ENCODE data around the gene RIT2. TPM values are rescaled to one million over a fixed set of nuclear protein-coding genes. Genes with fewer than 3 reads are reported as not detected.

Gene RIT2
- polyA plus RNA-seq, 1 donor from 2014 or later, result 1.1 TPM

- Histone ChIP-seq H4K20me1 (ENCODE audit: insufficient read depth) (no peaks in the 10 kb centered on the region), H3K9ac (ENCODE audit: low read length) (no peak overlapping the region), H3K36me3 (ENCODE audit: insufficient read depth, low read length) (no peaks in the 10 kb centered on the region), H3K4me3 (ENCODE audit: low read length) (no peak overlapping the region), H3K27ac (ENCODE audit: low read length) (no peak overlapping the region), H3K79me2 (replicated peaks; ENCODE audit: insufficient read depth, low read length) (no peaks in the 10 kb centered on the region), H3K9me3 (ENCODE audit: low read length) (no peaks in the 10 kb centered on the region), H3K27me3 (ENCODE audit: insufficient read depth, low read depth, low read length) (no peaks in the 10 kb centered on the region), H3K9me2 (ENCODE audit: insufficient read depth, low read length) (no peaks in the 10 kb centered on the region), H3K4me2 (ENCODE audit: low read length) (no peak overlapping the region), H3F3A (ENCODE audit: insufficient read depth, low read length, poor library complexity, severe bottlenecking) (no peaks in the 10 kb centered on the region), H2AFZ (ENCODE audit: low read depth, low read length) (no peak overlapping the region)
- TF ChIP-seq SMC3 (conservative IDR thresholded peaks at IDR 0.05; ENCODE audit: poor library complexity) (no peak), MXI1 (conservative IDR thresholded peaks at IDR 0.05; ENCODE audit: poor library complexity, severe bottlenecking) (no peak), TAF1 (IDR thresholded peaks at IDR 0.05; ENCODE audit: low read depth) (no peak)
Measured at GRCh38 chr18:43046322-43046721, 69.2 kb downstream of the RIT2 start.

GRCh38 chr18:43043626-43044025, 71.9 kb downstream of the RIT2 start:
- H3K9ac ChIP-seq (ENCODE audit: low read length), result no peak overlapping the region
- H4K20me1 ChIP-seq (ENCODE audit: insufficient read depth), result no peaks in the 10 kb centered on the region
- H3K4me3 ChIP-seq (ENCODE audit: low read length), result no peak overlapping the region
- no peaks in the 10 kb centered on the region for H3F3A ChIP-seq (ENCODE audit: insufficient read depth, low read length, poor library complexity, severe bottlenecking)
- H3K9me2 ChIP-seq (ENCODE audit: insufficient read depth, low read length), result no peaks in the 10 kb centered on the region
- H3K36me3 ChIP-seq (ENCODE audit: insufficient read depth, low read length), result no peaks in the 10 kb centered on the region
- TF ChIP-seq POLR2AphosphoS5 (IDR thresholded peaks at IDR 0.05), result no peak
- no peak for TF ChIP-seq TAF1 (IDR thresholded peaks at IDR 0.05; ENCODE audit: low read depth)
- TF ChIP-seq EP300 (conservative IDR thresholded peaks at IDR 0.05; ENCODE audit: poor library complexity, severe bottlenecking), result no peak
- no peak for TF ChIP-seq SMC3 (conservative IDR thresholded peaks at IDR 0.05; ENCODE audit: poor library complexity)
- TF ChIP-seq CTCF (IDR thresholded peaks at IDR 0.05; ENCODE audit: poor library complexity, severe bottlenecking), result no peak
- no peak for TF ChIP-seq EZH2 (IDR thresholded peaks at IDR 0.05; ENCODE audit: borderline replicate concordance, insufficient read depth, low read length, poor library complexity, severe bottlenecking)
- H2AFZ ChIP-seq (ENCODE audit: low read depth, low read length), result no peak overlapping the region
- no peak overlapping the region for H3K27ac ChIP-seq (ENCODE audit: low read length)
- no peaks in the 10 kb centered on the region for H3K27me3 ChIP-seq (ENCODE audit: insufficient read depth, low read depth, low read length)
- H3K4me2 ChIP-seq (ENCODE audit: low read length), result no peak overlapping the region
- H3K9me3 ChIP-seq (ENCODE audit: low read length), result no peaks in the 10 kb centered on the region
- no peaks in the 10 kb centered on the region for H3K79me2 ChIP-seq (replicated peaks; ENCODE audit: insufficient read depth, low read length)

GRCh38 chr18:43040281-43040680, 75.2 kb downstream of the RIT2 start:
- Histone ChIP-seq H3K9me3 (ENCODE audit: low read length) (no peaks in the 10 kb centered on the region), H3K4me2 (ENCODE audit: low read length) (no peak overlapping the region)
- TF ChIP-seq, protein P1, sequence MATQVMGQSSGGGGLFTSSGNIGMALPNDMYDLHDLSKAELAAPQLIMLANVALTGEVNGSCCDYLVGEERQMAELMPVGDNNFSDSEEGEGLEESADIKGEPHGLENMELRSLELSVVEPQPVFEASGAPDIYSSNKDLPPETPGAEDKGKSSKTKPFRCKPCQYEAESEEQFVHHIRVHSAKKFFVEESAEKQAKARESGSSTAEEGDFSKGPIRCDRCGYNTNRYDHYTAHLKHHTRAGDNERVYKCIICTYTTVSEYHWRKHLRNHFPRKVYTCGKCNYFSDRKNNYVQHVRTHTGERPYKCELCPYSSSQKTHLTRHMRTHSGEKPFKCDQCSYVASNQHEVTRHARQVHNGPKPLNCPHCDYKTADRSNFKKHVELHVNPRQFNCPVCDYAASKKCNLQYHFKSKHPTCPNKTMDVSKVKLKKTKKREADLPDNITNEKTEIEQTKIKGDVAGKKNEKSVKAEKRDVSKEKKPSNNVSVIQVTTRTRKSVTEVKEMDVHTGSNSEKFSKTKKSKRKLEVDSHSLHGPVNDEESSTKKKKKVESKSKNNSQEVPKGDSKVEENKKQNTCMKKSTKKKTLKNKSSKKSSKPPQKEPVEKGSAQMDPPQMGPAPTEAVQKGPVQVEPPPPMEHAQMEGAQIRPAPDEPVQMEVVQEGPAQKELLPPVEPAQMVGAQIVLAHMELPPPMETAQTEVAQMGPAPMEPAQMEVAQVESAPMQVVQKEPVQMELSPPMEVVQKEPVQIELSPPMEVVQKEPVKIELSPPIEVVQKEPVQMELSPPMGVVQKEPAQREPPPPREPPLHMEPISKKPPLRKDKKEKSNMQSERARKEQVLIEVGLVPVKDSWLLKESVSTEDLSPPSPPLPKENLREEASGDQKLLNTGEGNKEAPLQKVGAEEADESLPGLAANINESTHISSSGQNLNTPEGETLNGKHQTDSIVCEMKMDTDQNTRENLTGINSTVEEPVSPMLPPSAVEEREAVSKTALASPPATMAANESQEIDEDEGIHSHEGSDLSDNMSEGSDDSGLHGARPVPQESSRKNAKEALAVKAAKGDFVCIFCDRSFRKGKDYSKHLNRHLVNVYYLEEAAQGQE (IDR thresholded peaks at IDR 0.05; ENCODE audit: borderline replicate concordance), result no peak
- TF ChIP-seq EZH2 (IDR thresholded peaks at IDR 0.05; ENCODE audit: borderline replicate concordance, insufficient read depth, low read length, poor library complexity, severe bottlenecking) (no peak), RAD21 (conservative IDR thresholded peaks at IDR 0.05) (no peak), CTCF (IDR thresholded peaks at IDR 0.05; ENCODE audit: poor library complexity, severe bottlenecking) (no peak)

More at GRCh38 chr18:43040281-43040680, 75.2 kb downstream of the RIT2 start:
- Histone ChIP-seq H3F3A (ENCODE audit: insufficient read depth, low read length, poor library complexity, severe bottlenecking) (no peaks in the 10 kb centered on the region), H3K9ac (ENCODE audit: low read length) (no peak overlapping the region), H3K36me3 (ENCODE audit: insufficient read depth, low read length) (no peaks in the 10 kb centered on the region), H3K4me3 (ENCODE audit: low read length) (no peak overlapping the region), H3K27ac (ENCODE audit: low read length) (no peak overlapping the region), H3K9me2 (ENCODE audit: insufficient read depth, low read length) (no peaks in the 10 kb centered on the region), H2AFZ (ENCODE audit: low read depth, low read length) (no peak overlapping the region), H4K20me1 (ENCODE audit: insufficient read depth) (no peaks in the 10 kb centered on the region), H3K27me3 (ENCODE audit: insufficient read depth, low read depth, low read length) (no peaks in the 10 kb centered on the region), H3K79me2 (replicated peaks; ENCODE audit: insufficient read depth, low read length) (no peaks in the 10 kb centered on the region)
